A673 (cell line): ENCODE data around the gene TLE4.

Source experiments
- EZH2 ChIP-seq: fragments of 200-600 bp; sonication (generic); IDR thresholded peaks from 2 replicates; pipeline ENCODE4 v1.6.1; 2017; ENCODE audit warnings: borderline replicate concordance, low read depth, mild to moderate bottlenecking, mixed read lengths, antibody characterized with exemption, low read length; ENCODE audit not compliant: poor library complexity, severe bottlenecking
- TF ChIP-seq, protein P1 (sequence below): fragments of 300-800, 200-600 bp; sonication (generic); conservative IDR thresholded peaks from 2 replicates; pipeline ENCODE4 v1.5.1; 2017; ENCODE audit warnings: low read depth, mild to moderate bottlenecking, antibody characterized with exemption, low read length, moderate library complexity, mixed read lengths

DNA sequence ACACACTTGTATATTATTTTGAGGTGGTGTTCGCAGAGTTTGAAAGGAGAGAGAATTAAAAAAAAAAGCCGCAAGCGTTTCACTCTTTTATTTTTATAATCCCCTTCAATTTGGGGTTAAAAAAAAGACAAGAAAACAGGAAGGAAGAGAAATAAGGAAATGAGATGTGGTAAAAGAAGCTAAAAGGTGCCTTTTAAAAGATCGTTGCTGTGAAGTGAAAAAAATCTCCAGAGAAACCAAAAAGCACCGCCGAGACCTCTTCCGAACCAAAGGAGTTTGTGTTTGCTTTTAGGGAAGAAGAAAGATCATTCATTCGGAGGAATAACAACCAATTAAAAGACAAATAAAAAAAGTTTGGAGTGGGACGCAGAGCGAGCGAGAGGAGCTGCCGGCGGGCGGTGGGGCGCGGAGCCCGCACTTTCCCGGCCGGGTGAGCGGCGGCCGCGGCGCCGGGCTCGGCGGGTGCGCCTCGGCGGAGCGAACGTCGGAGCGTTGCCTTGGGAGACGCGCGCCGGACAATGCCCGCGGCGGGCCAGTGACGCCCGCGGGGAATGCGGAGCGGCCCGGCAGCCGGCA lies 355 bp downstream of the TLE4 start:
- TF ChIP-seq, protein P1, sequence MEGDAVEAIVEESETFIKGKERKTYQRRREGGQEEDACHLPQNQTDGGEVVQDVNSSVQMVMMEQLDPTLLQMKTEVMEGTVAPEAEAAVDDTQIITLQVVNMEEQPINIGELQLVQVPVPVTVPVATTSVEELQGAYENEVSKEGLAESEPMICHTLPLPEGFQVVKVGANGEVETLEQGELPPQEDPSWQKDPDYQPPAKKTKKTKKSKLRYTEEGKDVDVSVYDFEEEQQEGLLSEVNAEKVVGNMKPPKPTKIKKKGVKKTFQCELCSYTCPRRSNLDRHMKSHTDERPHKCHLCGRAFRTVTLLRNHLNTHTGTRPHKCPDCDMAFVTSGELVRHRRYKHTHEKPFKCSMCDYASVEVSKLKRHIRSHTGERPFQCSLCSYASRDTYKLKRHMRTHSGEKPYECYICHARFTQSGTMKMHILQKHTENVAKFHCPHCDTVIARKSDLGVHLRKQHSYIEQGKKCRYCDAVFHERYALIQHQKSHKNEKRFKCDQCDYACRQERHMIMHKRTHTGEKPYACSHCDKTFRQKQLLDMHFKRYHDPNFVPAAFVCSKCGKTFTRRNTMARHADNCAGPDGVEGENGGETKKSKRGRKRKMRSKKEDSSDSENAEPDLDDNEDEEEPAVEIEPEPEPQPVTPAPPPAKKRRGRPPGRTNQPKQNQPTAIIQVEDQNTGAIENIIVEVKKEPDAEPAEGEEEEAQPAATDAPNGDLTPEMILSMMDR = no peak
- no peak for TF ChIP-seq EZH2
